CD14-positive monocyte (primary cell): ENCODE results near the gene SMTN. TPM values are rescaled to one million over a fixed set of nuclear protein-coding genes. Genes with fewer than 3 reads are reported as not detected.

Experiments used
- DNase-seq, 3 donors: peaks; one replicate each; pipeline ENCODE4 v3.0.0-alpha.2; 2011 to 2022
- H2AFZ ChIP-seq: 2 replicates; pipeline ENCODE4 v1.6.0; 2012; ENCODE audit warnings: mild to moderate bottlenecking, low read depth, low read length, inconsistent platforms; ENCODE audit not compliant: insufficient read depth, poor library complexity, severe bottlenecking
- H3K27ac ChIP-seq, 2 donors: 1 replicate in 1 of 2; 2 replicates in 1 of 2; pipeline ENCODE4 v1.5.1; 2012 to 2013; ENCODE audit warnings: low read length in 2 of 2, control low read depth in 1 of 2, inconsistent platforms in 1 of 2, low read depth in 1 of 2, mild to moderate bottlenecking in 1 of 2
- H3K27me3 ChIP-seq, 2 donors: one replicate each; pipeline versions ENCODE4 v1.6.0 to v1.6.1; 2011 to 2013; ENCODE audit warnings: low read length in 2 of 2; ENCODE audit not compliant: control insufficient read depth in 2 of 2, insufficient read depth in 2 of 2
- H3K36me3 ChIP-seq, 2 donors: replicated peaks in 1 of 2; 1 replicate in 1 of 2; 2 replicates in 1 of 2; pipeline versions ENCODE4 v1.5.1 to v1.6.1; 2012 to 2013; ENCODE audit warnings: low read length in 2 of 2, control low read depth in 1 of 2, inconsistent platforms in 1 of 2, mild to moderate bottlenecking in 1 of 2; ENCODE audit not compliant: insufficient read depth in 2 of 2, control insufficient read depth in 1 of 2
- H3K4me1 ChIP-seq, 2 donors: 1 replicate in 1 of 2; 2 replicates in 1 of 2; pipeline versions ENCODE4 v1.5.1 to v1.6.1; 2012 to 2013; ENCODE audit warnings: low read length in 2 of 2, control low read depth in 1 of 2, inconsistent platforms in 1 of 2, mild to moderate bottlenecking in 1 of 2, moderate library complexity in 1 of 2; ENCODE audit not compliant: insufficient read depth in 2 of 2, control insufficient read depth in 1 of 2
- H3K4me2 ChIP-seq: replicated peaks from 2 replicates; pipeline ENCODE3; 2012; ENCODE audit warnings: low read length, moderate library complexity, mild to moderate bottlenecking; ENCODE audit not compliant: poor library complexity, severe bottlenecking; ENCODE audit errors: extremely low read depth
- H3K4me3 ChIP-seq, 3 experiments: fragments of 200-600 bp in 1 of 3; sonication (generic) in 1 of 3; replicated peaks in 1 of 3; 1 replicate in 2 of 3; 2 replicates in 1 of 3; pipeline ENCODE4 v1.5.1; 2011 to 2013; ENCODE audit warnings: low read length in 3 of 3, mild to moderate bottlenecking in 3 of 3, control low read depth in 2 of 3, low read depth in 2 of 3, inconsistent platforms in 1 of 3, moderate library complexity in 1 of 3
- H3K79me2 ChIP-seq: 2 replicates; pipeline ENCODE4 v1.6.0; 2012; ENCODE audit warnings: mild to moderate bottlenecking, control low read depth, inconsistent platforms, low read length, moderate library complexity; ENCODE audit not compliant: insufficient read depth
- H3K9ac ChIP-seq: 2 replicates; pipeline ENCODE4 v1.6.0; 2017; ENCODE audit warnings: low read length, mild to moderate bottlenecking; ENCODE audit not compliant: insufficient read depth, poor library complexity, severe bottlenecking
- H3K9me3 ChIP-seq, 2 donors: replicated peaks in 1 of 2; 1 replicate in 1 of 2; 2 replicates in 1 of 2; pipeline versions ENCODE4 v1.5.1 to v1.6.1; 2012 to 2013; ENCODE audit warnings: low read length in 2 of 2, control low read depth in 1 of 2; ENCODE audit not compliant: control insufficient read depth in 1 of 2, insufficient read depth in 1 of 2
- H4K20me1 ChIP-seq: 2 replicates; pipeline ENCODE4 v1.6.0; 2012; ENCODE audit warnings: mild to moderate bottlenecking, low read length, control low read depth, moderate library complexity; ENCODE audit not compliant: insufficient read depth
- H3K27ac Mint-ChIP-seq, 7 donors: one replicate each; pipeline ENCODE4 v1.8.0; 2020; ENCODE audit warnings: mild to moderate bottlenecking in 7 of 7, mixed read lengths in 7 of 7, moderate library complexity in 6 of 7, inconsistent platforms in 2 of 7
- H3K27me3 Mint-ChIP-seq, 3 donors: one replicate each; pipeline ENCODE4 v1.8.0; 2021 to 2022; ENCODE audit warnings: low read depth in 3 of 3, mild to moderate bottlenecking in 3 of 3, mixed read lengths in 3 of 3, moderate library complexity in 3 of 3, inconsistent platforms in 1 of 3
- H3K36me3 Mint-ChIP-seq, 2 donors: one replicate each; pipeline ENCODE4 v1.8.0; 2020; ENCODE audit warnings: mixed read lengths in 2 of 2, inconsistent platforms in 1 of 2, mild to moderate bottlenecking in 1 of 2
- H3K4me1 Mint-ChIP-seq: one replicate; pipeline ENCODE4 v1.8.0; 2020; ENCODE audit warnings: mild to moderate bottlenecking, mixed read lengths
- H3K4me3 Mint-ChIP-seq, 2 donors: one replicate each; pipeline ENCODE4 v1.8.0; 2020; ENCODE audit warnings: mild to moderate bottlenecking in 2 of 2, mixed read lengths in 2 of 2, moderate library complexity in 1 of 2
- H3K9me3 Mint-ChIP-seq, 7 donors: one replicate each; pipeline ENCODE4 v1.8.0; 2020 to 2022; ENCODE audit warnings: mixed read lengths in 7 of 7, mild to moderate bottlenecking in 6 of 7, moderate library complexity in 6 of 7, inconsistent platforms in 2 of 7
- CTCF ChIP-seq: fragments of 200-600 bp; IDR thresholded peaks from one replicate; pipeline ENCODE4 v1.8.0; 2022; ENCODE audit warnings: antibody characterized with exemption, mild to moderate bottlenecking
- WGBS: methylation state at CpG from one replicate; pipeline ENCODE4 v1.1.5; 2013; ENCODE audit warnings: missing lambda C conversion rate; ENCODE audit not compliant: insufficient coverage; 5-methylcytosine and 5-hydroxymethylcytosine counted together
- intact Hi-C, 2 donors: fragments of 100-400 bp; cut with micrococcal nuclease; formaldehyde crosslinking; loops; one replicate each; pipeline versions ENCODE4 v1.15.0 to v1.15.1; 2023
- polyA plus RNA-seq, 3 donors: library from polyadenylated mRNA; depleted of rRNA in 1 of 3; unstranded in 2 of 3; stranded (reverse) in 1 of 3; fragments of 300-500 nt in 2 of 3; fragments of >200 nt in 1 of 3; fragmentation: Illumina TruSeq in 2 of 3; gene quantifications; 1 replicate in 2 of 3; 2 replicates in 1 of 3; pipeline ENCODE4 v1.2.3, GENCODE V29; 2012 to 2021

SMTN gene
- polyA plus RNA-seq, 3 donors, result 0.87 to 13.3 (median 0.88) TPM

DNA sequence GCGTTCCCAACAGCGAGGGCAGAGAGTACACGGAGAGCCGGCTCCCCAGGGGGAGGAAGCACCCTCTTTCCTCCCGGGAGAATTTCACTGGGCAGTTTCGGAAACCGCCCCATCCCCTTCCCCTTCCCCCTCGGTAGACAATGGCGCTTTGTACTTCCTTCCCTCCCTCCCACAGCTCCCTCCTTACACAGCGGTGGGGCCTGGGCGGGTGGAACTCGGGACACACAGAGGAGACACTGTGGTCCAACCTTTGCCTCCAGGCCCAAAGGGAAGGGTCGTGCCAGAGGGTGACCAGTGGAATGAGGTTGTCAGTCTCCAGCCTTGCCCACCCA lies 4.3 kb downstream of the SMTN start:
- Histone ChIP-seq H3K79me2 (peaks cover 9% of the 10 kb centered on the region), H3K27me3 (no peaks in the 10 kb centered on the region), H3K36me3 (peaks cover 0 to 11% of the 10 kb centered on the region in 2 donors), H4K20me1 (no peaks in the 10 kb centered on the region), H3K4me1 (peaks cover 39 to 52% of the 10 kb centered on the region in 2 donors), H3K4me2 (peak overlapping the region; percentile 80), H3K9me3 (no peaks in the 10 kb centered on the region), H3K4me3 (peak overlapping the region; percentile 93), H2AFZ (peak overlapping the region; percentile 95), H3K9ac (peak overlapping the region; percentile 85), H3K27ac (peak overlapping the region; percentile 76 to 91)
- peaks cover 44% of the 10 kb centered on the region for H3K4me1 Mint-ChIP-seq
- peak overlapping the region; percentile 78 to 87 for H3K4me3 Mint-ChIP-seq
- H3K27me3 Mint-ChIP-seq, result peaks cover 2 to 3% (median 2%) of the 10 kb centered on the region in 3 donors
- H3K27ac Mint-ChIP-seq, result peak overlapping the region; percentile 80 to 94 (median 85)
- intact Hi-C loops, result loop anchor here in 1 of 2 donors (5.0 kb wide), 2 partner anchors 138 to 187 kb away; no protein-coding TSS in a partner anchor
- H3K9me3 Mint-ChIP-seq, result peaks cover 0 to 1% (median 0%) of the 10 kb centered on the region in 7 donors
- no peak for DNase-seq
- H3K36me3 Mint-ChIP-seq, result peaks cover 4 to 13% of the 10 kb centered on the region in 2 donors
- WGBS, result 3% methylated on average over 9 of the region's 13 CpGs
- peak; percentile 63 for TF ChIP-seq CTCF

GRCh38 chr22:31085928-31086327 lies 4.8 kb downstream of the SMTN start:
- Histone ChIP-seq H3K36me3 (peaks cover 3 to 14% of the 10 kb centered on the region in 2 donors), H3K79me2 (peaks cover 9% of the 10 kb centered on the region), H2AFZ (peak overlapping the region; percentile 95), H3K4me2 (peak overlapping the region; percentile 80), H3K27me3 (no peaks in the 10 kb centered on the region), H4K20me1 (no peaks in the 10 kb centered on the region), H3K9ac (no peak overlapping the region), H3K27ac (peak overlapping the region; percentile 76 to 91), H3K9me3 (no peaks in the 10 kb centered on the region), H3K4me3 (peak overlapping the region in 2 of 3 experiments; percentile 93), H3K4me1 (peaks cover 34 to 48% of the 10 kb centered on the region in 2 donors)
- WGBS, result 100% methylated on average over 1 of the region's 3 CpGs
- Mint-ChIP-seq H3K9me3 (peaks cover 0 to 1% (median 0%) of the 10 kb centered on the region in 7 donors), H3K36me3 (peaks cover 4 to 17% of the 10 kb centered on the region in 2 donors), H3K4me1 (peaks cover 39% of the 10 kb centered on the region), H3K27me3 (peaks cover 0 to 2% (median 2%) of the 10 kb centered on the region in 3 donors), H3K27ac (peak overlapping the region in 3 of 7 donors; percentile 80 to 88 (median 80)), H3K4me3 (peak overlapping the region in 1 of 2 donors; percentile 78)
- intact Hi-C loops, result loop anchor here in 1 of 2 donors (5.0 kb wide), 2 partner anchors 139 to 186 kb away; no protein-coding TSS in a partner anchor
- DNase-seq, result no peak
- TF ChIP-seq CTCF, result no peak
